NOMO-1 treated with dmso at 0.1 percent for 144 hours (cell line): ENCODE data around the gene RETREG2.

Experiments used
- DNase-seq: peaks from one replicate; lab custom pipeline; 2025; ENCODE audit not compliant: unreplicated experiment; lab: John Stamatoyannopoulos, UW

Gene RETREG2

DNA sequence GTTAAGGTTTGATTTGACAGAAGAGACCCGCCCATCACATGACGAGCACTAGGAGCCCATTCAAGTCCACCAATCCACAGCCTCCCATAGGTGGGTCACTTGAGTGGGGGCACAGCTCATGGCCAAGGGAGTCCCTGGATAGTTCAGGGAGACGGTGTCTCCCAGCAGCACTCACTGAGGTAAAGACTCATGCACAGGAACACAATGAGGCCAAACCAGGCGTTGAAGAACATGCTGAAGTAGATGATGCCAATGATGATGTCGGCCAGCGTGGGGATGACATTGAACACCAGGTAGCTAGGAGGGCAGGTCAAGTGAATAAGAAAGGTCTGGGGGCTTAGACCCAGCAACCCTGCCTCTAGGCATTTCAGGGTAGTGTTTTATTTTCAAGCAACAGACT lies 36.7 kb downstream of the RETREG2 start:
- DNase-seq = no peak

DNA sequence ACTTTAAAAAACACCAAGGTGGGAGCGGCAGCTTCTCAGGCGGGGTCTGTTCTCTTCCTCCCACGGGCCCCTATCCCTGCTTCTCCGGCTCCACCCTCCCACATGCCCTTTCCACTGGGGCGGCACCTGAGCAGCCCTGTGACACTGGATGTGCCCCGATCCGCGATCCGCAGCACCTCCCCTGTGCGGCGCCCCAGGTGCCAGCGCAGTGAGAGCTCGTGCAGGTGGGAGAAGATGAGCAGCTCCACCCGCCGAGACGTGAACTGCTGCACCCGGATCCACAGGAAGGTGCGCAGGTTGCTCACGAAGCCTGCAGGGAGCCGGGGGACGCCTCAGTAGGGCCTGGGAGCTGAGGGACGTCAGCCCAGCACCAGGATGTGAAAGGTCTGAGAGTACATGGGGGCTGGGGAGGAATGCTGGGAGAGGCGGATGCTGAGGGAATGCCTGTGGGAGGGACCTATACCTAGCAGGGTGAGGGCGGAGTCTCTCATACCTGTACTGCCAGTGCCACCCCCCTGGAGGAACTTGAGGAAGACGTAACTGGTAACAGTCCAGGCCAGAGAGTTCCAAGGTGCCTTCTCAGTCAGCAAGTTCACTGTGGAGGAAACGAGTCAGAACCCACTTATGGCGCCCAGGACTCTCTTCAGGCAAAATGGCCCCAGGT lies 37.9 kb downstream of the RETREG2 start:
- DNase-seq = no peak

GRCh38 chr2:219216535-219216915 lies 38.5 kb downstream of the RETREG2 start:
- no peak for DNase-seq

- no peak for DNase-seq
Observed at GRCh38 chr2:219218217-219218731, 40.2 kb downstream of the RETREG2 start.

- no peak for DNase-seq
Observed at GRCh38 chr2:219218732-219219701, 40.9 kb downstream of the RETREG2 start, which contains the start of gene ABCB6. Gene ABCB6, minus strand, starts transcription at chr2:219218958. Its CDS starts 285 bp downstream, at chr2:219218673.

DNA sequence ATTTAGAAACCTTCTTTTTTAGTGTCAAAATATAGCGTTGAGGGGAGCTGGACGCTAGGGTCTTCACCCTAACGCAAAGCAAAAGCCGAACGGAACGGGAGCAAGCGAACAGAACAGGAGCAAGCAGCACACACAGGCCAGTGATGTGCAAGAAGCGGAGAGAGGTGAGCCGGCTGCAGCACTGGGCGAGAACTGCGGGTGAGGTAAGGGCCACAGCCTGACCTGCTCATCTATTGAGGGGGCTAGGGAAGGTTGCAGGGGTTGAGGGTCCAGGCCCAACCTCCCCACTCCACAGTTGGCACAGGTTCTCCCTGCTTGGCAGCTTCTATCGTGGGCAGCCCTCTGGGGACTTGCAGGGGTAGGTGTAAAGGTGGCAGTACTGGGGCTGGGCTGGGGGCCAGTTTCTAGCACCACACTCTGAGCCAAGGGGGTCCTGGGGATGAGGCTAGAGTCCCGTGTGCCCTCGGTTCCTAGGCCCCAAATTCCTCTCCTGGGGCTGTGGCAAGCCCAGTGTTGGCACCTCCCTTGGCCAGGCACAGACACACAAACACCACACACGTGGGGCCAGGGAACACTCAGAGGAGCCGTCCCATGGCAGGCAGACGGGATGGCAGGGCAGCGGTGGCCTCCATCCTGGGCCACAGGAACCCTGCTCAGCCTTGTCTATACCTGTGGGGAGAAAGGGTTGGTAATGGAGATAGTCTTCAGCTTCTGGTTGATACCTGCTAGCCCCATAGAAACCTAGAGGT lies 41.9 kb downstream of the RETREG2 start:
- DNase-seq = no peak

DNA sequence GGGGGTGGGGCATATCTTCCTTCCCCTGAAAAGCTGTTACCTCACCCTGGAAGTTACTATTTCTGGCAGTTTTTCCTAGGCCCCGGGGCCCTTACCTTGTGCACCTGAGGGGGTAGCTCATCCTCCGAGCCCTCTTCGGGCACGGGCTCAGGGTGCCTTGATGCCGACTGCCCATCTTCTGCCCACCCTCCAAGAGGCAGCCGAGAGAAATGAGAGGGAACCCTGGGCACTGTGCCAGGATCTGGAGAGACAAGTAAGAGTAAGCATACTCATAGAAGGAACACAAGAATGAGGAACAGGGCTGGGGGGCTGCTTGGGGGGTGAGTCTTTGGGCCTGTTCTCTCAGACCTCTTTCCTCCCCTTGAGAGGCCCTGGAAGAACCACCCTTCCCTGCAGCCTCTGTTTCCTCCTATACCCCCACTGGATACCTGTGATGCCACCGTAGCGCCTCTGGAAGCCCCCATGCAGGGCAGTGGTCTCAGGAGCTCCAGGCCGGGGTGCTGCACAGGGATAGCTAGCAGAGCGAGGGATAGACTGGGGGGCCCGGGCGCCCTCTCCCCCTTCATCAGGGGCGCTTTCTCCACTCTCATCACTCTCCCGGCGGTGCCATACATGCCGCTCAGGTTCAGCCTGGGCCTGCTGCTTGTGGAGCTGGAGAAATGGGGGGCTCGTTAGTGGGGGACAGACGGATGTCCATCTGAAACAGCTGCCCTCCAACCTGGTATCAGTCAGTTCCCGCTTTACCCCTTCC lies 42.8 kb downstream of the RETREG2 start:
- DNase-seq = no peak

- DNase-seq = no peak
Observed at GRCh38 chr2:219221957-219222518, 44.0 kb downstream of the RETREG2 start.

GRCh38 chr2:219223831-219224610 lies 45.9 kb downstream of the RETREG2 start:
- DNase-seq = no peak

DNA sequence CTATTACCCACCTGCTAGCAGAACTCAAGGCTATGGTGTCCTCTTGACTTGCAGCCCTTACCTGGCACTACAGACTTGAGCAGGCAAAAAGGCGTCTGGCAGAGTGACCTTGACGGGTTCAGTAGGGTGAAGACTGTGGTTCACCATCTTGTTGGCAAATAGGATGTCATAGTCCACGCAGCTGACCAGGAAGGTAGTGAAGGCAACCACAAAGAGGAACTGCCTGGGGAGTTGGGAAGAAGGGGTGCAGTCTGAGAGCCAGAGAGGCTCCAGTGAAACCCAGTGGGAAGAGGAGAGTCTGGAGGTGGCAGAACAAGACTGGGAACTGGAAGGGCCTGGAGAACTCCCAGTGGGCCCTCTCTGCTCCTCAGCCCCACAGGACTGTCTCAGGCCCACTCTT lies 47.3 kb downstream of the RETREG2 start:
- peak; percentile 70 for DNase-seq

GRCh38 chr2:219228041-219228910 lies 50.2 kb downstream of the RETREG2 start:
- no peak for DNase-seq

GRCh38 chr2:219228911-219229304 lies 50.8 kb downstream of the RETREG2 start:
- DNase-seq = no peak

- peak; percentile 99 for DNase-seq
Observed at GRCh38 chr2:219229305-219230058, 51.4 kb downstream of the RETREG2 start, which contains the start of the genes ANKZF1 and ATG9A. Gene ANKZF1, plus strand, starts transcription at chr2:219229806. Its CDS starts 452 bp downstream, at chr2:219230258. Gene ATG9A, minus strand, starts transcription at chr2:219229636. Its CDS starts 1,612 bp downstream, at chr2:219228024.

DNA sequence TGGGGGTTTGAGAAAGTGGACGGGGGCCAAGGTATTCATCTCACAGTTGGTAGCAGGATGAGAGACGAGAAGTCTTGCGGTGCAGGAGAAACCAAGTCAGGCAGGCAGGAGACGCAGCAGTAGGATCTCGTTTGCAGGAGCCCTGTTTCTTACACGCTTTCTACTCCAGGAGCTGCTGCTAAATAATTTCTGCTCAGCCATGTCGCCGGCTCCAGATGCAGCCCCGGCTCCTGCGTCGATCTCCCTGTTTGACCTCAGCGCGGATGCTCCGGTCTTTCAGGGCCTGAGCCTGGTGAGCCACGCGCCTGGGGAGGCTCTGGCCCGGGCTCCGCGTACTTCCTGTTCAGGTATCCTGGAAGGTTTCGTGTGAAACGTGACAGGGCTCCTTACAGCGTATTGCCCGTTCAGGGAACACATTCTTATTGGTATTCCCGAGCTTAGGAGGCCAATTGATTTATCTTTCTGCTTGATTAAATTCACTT lies 52.0 kb downstream of the RETREG2 start:
- peak; percentile 42 for DNase-seq

DNA sequence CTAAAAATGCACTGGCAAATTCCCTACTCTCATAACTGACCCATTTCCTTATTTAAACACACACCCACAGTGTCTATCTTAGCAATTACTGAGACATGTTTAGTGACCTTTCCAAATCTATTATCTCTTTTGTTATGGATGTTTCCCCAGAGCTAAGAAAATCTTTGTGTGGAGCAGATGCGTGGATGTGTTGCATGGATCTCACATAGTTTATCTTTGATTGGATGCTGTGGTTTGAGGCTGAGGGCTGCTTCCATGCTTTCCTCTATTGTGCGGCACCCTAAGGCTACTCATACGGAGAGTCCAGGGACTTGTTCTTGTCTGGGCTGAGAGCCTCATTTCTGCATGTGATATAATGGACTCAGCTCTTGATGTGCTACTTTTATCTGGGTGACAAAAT lies 56.3 kb downstream of the RETREG2 start:
- DNase-seq = no peak
